NCI-H1436 (cell line): ENCODE data around the gene ALOX15B.
"Not testable (repeated sequence)": the region's sequence is repeated elsewhere in the genome, so short reads cannot be mapped to it uniquely, and the experiment has no call there.

Experiments used
- DNase-seq: peaks from one replicate; lab custom pipeline; 2025; lab: John Stamatoyannopoulos, UW

The ALOX15B gene

DNA sequence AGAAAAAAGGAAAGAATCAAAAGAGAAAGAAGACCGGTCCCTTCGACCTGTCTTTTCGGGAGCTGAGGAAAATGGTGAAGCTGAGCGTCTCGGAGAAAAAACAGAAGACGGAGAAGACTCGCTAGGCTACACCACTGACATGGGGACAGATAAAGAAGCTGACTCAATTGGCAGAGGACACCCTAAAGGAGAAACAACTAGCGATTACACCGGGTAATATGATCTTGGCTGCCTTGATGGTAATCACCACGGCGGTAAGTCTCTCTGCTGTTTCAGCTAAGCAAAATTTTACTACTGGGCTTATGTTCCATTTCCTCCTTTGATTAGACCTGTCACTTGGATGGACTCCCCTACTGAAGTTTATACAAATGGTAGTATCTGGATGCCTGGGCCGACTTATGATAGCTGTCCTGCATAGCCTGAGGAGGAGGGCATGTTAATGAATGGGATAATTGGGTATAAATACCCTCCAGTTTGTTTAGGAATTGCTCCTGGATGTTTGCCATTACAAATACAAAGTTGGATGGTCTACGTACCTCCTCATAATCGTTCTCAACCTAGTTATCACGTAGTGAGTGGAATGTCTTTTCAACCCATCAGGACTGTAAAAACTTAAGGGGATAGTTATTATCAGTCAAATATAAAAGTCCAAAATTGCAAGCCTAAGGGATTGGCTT is 24.1 kb downstream of the ALOX15B start:
- no peak for DNase-seq

DNA sequence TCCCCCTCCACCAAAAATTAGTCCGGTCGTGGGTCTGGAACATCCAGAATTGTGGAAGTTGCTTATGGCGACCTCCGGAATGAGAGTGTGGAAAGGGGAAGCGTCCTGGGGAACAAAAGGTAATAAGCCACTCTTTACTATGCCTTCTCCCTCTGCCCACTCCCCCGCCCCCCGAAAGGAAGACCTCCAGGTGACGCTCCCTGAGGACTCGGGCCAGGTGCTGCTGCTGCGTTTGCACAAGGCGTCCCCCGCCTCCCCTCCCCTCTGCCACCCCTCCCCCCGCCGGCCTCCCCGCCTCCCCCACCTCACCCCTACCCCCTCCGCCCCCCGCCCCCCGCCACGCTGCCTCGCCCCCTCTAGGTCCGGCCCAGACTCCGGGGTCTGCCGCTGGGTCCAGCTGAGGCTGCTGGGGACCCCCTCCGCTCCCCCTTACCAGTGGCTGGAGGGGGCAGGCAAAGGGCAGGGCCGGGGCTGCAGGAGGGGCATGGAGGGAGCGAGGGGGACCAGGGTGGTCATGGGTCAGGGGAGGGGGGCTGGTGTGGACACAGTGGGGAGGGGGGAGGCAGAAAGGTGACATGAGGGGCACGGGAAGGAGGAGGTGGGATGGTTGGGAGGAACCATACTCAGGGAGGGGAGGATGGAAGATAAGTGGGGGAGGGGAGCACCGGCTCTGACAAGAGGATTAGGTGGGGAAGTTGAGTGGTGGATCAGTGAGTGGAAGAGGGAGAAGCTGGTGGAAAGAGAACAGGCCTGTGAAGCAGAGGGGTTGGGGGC is 25.1 kb downstream of the ALOX15B start:
- DNase-seq: no peak

DNA sequence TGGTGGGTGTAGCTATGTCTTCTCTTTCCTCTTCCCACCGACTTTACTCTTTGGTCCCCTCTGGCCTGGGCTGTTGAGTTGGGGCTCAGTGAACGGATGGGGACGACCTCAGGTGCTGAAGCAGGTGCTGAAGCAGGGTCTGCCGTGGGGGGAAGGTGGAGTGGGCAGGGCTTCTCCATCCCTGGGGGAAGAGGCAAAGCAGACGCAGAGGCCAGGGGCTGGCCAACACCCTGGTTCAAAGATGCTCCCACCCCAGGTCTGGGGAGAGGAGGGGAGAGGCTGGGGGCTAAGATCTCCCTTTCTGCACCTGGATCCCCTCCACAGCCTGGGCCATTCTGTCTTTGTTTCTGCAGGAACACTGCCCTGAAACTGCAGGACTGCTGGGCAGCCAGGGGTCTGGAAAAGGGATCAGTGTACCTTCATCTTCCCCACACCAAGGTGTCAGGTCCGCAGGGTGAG is 25.7 kb downstream of the ALOX15B start:
- no peak for DNase-seq

GRCh38 chr17:8066841-8067775 is 28.2 kb downstream of the ALOX15B start:
- DNase-seq: no peak

- no peak for DNase-seq
Observed at GRCh38 chr17:8067806-8068205, 28.9 kb downstream of the ALOX15B start.

- DNase-seq: no peak
Observed at GRCh38 chr17:8068736-8069586, 30.1 kb downstream of the ALOX15B start.

GRCh38 chr17:8069587-8069860 is 30.7 kb downstream of the ALOX15B start:
- no peak for DNase-seq

DNA sequence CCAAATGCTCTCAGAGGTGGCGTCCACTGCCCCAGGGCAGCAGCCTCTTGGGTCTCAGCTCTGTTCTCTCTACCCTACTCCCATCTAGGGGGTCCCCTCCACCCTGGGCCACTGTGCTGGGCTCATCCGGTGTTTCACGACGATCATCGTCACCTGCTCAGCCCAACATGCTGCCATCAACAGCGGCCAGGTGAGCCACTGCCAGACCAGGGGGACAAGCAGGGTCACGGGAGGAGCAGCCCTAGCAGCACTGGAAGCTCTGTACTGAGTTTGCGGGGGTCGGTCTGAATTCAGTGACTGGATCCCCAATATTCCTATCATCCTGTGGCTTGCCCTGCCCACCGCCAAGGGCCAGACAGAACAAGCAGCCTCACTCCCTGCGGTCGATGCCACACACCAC is 32.6 kb downstream of the ALOX15B start:
- DNase-seq: no peak

DNA sequence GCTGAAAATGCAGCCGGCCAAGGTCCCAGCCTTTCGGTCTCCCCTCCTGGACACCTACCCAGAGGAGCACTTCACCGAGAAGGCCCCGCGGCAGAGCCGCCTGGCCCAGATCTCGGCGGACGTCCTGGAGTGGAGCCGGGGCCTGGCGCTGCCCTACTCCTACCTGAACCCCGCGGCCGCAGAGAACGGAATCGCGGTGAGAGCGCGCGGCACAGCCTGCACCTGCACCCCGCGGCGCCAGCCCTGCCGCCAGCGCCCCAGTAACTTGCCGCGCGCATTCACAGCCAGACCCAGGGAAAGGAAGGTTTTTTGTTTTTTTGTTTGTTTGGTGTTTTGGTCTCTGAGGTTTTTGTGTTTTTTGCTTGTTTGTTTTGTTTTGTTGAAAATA is 33.5 kb downstream of the ALOX15B start:
- DNase-seq: no peak

DNA sequence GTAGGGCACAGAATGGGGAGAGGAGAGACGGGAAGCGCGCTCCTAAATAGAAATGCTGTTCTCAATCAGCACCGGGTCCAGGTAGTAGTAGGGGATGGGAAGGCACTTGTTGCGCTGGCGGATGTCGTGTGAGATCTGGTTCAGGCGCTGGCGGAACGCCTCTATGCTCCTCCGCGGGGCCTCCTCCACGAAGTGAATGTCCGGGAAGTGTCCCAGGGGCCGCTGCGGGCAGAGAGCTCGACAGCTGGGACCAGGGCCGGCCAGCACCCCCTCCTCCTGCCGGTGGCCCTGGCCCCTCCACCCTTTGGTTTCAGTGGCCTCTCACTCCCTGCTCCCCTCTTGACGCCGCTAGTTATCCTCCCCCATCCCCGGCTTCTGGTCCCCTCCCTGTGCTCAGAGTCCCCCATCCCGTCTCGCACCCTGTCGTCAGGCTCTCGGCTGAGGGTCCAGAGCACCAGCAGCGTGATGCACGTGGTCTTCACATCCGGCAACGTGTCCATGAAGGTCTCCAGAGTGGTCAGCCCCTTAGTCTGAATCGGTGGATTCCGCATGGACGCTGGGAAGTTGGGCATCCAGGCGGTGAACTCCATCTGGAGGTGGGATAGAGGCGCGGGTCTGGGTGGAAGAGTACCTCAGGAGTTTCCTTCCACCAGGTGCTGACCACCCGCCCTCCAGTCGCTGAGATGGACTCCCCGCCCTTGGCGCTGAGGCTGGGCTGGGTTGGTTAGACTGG is 34.0 kb downstream of the ALOX15B start:
- DNase-seq: no peak

DNA sequence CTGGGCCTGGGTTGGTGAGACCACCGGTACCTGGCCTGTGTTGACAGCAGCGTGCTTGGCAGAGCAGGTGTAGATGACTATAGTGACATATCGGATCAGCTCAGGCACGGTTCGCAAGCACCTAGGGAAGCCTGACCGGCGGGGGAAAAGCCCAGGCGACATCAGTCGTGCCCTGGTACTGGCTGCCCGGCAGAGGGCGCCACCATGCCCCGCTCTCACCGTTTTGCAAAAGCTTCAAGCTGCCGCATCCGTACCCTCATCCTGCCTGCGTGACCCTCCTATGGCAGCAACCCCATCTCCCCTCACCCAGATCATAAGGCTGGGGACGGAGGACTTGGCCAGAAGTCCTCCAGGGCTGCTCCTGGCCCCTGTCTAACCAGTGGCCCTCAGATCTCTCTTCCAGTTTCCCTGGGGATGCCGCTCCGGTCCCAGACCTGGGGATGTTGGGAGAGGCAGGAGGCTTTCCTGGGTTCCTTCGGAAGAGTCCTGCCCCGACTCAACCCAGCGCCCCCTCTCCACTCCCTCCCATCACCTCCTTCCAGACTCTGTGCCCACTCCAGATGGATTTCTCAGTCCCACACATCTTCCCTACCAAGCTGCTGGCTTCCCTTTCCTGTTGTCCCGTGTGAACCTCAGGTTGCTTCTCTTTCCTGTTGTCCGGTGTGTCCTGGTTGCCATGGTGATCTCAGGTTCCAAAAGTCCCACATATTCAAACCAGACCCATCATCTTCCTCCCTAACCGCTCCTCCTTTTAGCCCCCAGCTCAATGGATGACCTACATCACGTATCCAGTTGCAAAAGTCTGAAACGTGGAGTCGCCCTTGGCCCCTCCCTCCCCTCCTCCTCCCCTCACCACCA is 35.0 kb downstream of the ALOX15B start:
- peak; percentile 49 for DNase-seq

- DNase-seq: no peak
Observed at GRCh38 chr17:8074554-8074953, 35.7 kb downstream of the ALOX15B start.

GRCh38 chr17:8075081-8075480 is 36.2 kb downstream of the ALOX15B start:
- no peak for DNase-seq

- DNase-seq: no peak
Observed at GRCh38 chr17:8075574-8076342, 36.9 kb downstream of the ALOX15B start.

- DNase-seq: no peak
Observed at GRCh38 chr17:8076502-8077266, 37.8 kb downstream of the ALOX15B start.

GRCh38 chr17:8077939-8078338 is 39.1 kb downstream of the ALOX15B start:
- not testable (repeated sequence) for DNase-seq

DNA sequence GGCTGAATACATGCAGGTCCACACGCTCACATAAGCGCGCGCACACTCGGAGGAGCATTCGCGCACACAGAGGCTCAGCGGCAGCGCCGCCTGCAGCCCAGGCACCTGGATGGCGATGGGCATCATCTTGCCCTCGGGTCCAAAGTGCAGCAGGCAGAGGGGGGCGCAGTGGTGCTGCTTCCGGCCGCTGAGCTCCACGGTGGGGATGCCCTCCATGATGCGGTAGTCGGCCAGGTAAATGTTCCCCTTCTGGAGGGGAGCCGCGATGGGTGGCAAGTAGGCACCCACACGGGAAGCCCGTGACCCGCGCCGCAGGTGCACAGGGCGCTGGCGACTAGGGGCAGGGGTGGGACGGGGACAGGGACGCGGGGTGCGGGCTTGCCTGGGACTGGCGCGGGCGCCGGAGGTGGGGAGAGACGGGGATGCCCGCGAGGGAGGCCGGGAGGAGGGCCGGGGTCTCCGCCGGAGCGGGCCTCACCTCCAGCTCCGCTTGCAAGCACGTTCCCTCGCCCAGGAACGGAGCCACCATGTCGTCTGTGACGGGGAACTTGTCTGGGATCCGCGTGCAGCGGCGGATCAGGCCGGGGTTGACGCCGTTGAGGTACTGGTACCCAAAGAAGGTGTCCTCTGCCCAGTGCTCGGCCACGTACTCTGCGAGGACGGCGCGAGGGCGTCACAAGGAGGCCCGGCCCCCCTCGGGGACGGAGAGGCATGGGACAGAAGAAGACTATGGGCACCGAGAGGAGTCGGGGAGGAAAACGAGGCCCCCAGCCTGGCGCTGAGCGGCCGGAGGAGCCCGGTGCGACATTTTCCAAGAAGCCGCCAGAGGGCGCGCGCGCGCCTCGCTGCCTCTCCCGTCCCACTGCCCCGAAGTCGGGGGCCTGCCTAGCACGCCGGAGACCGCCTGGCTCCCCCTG is 40.7 kb downstream of the ALOX15B start:
- DNase-seq: peak; percentile 79
